Adrenal gland (tissue), 12 donors: ENCODE measurements around the gene DLEC1. TPM values are rescaled to one million over a fixed set of nuclear protein-coding genes. Genes with fewer than 3 reads are reported as not detected.

Experiments used
- DNase-seq, 7 donors: peaks; one replicate each; pipeline ENCODE4 v3.0.0-alpha.2; 2019 to 2020
- H3K27ac ChIP-seq, 5 donors: fragments of 200-600 bp; sonication (generic) in 4 of 5; 1 replicate in 3 of 5; 2 replicates in 2 of 5; pipeline versions ENCODE4 v1.5.1 to v1.8.0; 2016 to 2020; ENCODE audit warnings: mild to moderate bottlenecking in 1 of 5
- H3K27me3 ChIP-seq: fragments of 200-600 bp; 2 replicates; pipeline ENCODE4 v1.8.0; 2021
- H3K36me3 ChIP-seq, 2 donors: fragments of 200-600 bp; replicated peaks in 1 of 2; 1 replicate in 1 of 2; 2 replicates in 1 of 2; pipeline versions ENCODE4 v1.5.1 to v1.8.0; 2018 to 2022
- H3K4me1 ChIP-seq, 2 donors: fragments of 200-600 bp; replicated peaks in 1 of 2; 1 replicate in 1 of 2; 2 replicates in 1 of 2; pipeline versions ENCODE4 v1.5.1 to v1.8.0; 2018 to 2021
- H3K4me3 ChIP-seq, 4 donors: fragments of 200-600 bp; sonication (generic) in 3 of 4; one replicate each; pipeline ENCODE4 v1.5.1; 2016 to 2018
- H3K9me3 ChIP-seq, 3 donors: fragments of 200-600 bp; sonication (generic) in 1 of 3; replicated peaks in 1 of 3; 1 replicate in 2 of 3; 2 replicates in 1 of 3; pipeline versions ENCODE4 v1.5.1 to v1.8.0; 2016 to 2021
- CTCF ChIP-seq, 6 experiments: fragments of 450-650 bp in 4 of 6; fragments of 200-600 bp in 2 of 6; sonication (generic) in 1 of 6; IDR thresholded peaks; 1 replicate in 5 of 6; 2 replicates in 1 of 6; pipeline versions ENCODE4 v1.5.1 to v1.8.0; 2016 to 2021; ENCODE audit warnings: antibody characterized with exemption in 6 of 6, mild to moderate bottlenecking in 2 of 6, moderate library complexity in 1 of 6
- POLR2A ChIP-seq, 2 donors: fragments of 450-650 bp; IDR thresholded peaks; one replicate each; pipeline ENCODE4 v1.6.1; 2017; ENCODE audit warnings: antibody characterized with exemption in 2 of 2, mild to moderate bottlenecking in 2 of 2, moderate library complexity in 1 of 2
- WGBS, 4 donors: extraction: QIAGEN DNeasy Blood & Tissue Kit in 2 of 4; methylation state at CpG; one replicate each; pipeline versions ENCODE4 v1.1.5 to v1.1.7; 2013 to 2017; 5-methylcytosine and 5-hydroxymethylcytosine counted together
- intact Hi-C, 2 donors: fragments of 100-400 bp; cut with DNase I; formaldehyde crosslinking; loops; one replicate each; pipeline versions ENCODE4 v1.14.1 to v1.15.0; 2022 to 2023
- polyA plus RNA-seq, 3 donors: library from polyadenylated mRNA; stranded (reverse); fragments of 200-250 nt in 2 of 3; fragments of 350-450 nt in 1 of 3; fragmentation: Illumina TruSeq in 1 of 3; extraction: RNeasy Lipid Tissue Mini Kit (QIAGEN cat#74804) in 1 of 3; gene quantifications; one replicate each; pipeline ENCODE4 v1.2.3, GENCODE V29; 2013 to 2014
- total RNA-seq, 9 donors: library from RNA; depleted of rRNA in 4 of 9; stranded (reverse); fragments of >200 nt in 4 of 9; fragments of 120-200 nt in 1 of 9; fragmentation: NEBNext Ultra II Directional in 1 of 9; extraction: Animal tissue kit (Norgen Biotek cat#: 25700) in 1 of 9; gene quantifications; one replicate each; pipeline versions ENCODE4 v1.1.0 to v1.2.4, GENCODE V29; 2013 to 2023
- donor health status: healthy with polysubstance abuse.
- donor health status: Bipolar disorder and iron deficiency.
- donor health status: DM: yes; HTN: yes; CAD: no.
- donor health status: DM: no; HTN: no; CAD: no.
- donor health status: DM: no; HTN: no; CAD: no.
- donor health status: DM: yes; HTN: yes; CAD: no.

Gene DLEC1
- total and polyA plus RNA-seq, 12 donors: 0.18 to 2.0 (median 1.1) TPM

GRCh38 chr3:38116471-38117162, 77.6 kb downstream of the DLEC1 start:
- 82 to 100% (median 84%) methylated on average over 3 to 12 of the region's 12 CpGs for WGBS, 4 donors
- H3K27me3 ChIP-seq: no peaks in the 10 kb centered on the region
- TF ChIP-seq POLR2A (IDR thresholded peaks at IDR 0.05) (no peak), CTCF (IDR thresholded peaks at IDR 0.05) (no peak)
- no peaks in the 10 kb centered on the region for H3K9me3 ChIP-seq
- no peaks in the 10 kb centered on the region for H3K4me1 ChIP-seq
- peak in 2 of 7 donors; percentile 21 to 45 for DNase-seq
- no peak overlapping the region for H3K27ac ChIP-seq
- intact Hi-C loops: loop anchor here in 1 of 2 donors (10.0 kb wide), 2 partner anchors 112 to 358 kb away; no protein-coding TSS in a partner anchor
- peaks cover 0 to 18% of the 10 kb centered on the region in 2 donors for H3K36me3 ChIP-seq
- H3K4me3 ChIP-seq: no peak overlapping the region

GRCh38 chr3:38117163-38117716, 78.2 kb downstream of the DLEC1 start:
- WGBS, 4 donors: 40 to 73% (median 67%) methylated on average over 2 to 10 of the region's 10 CpGs
- no peak for TF ChIP-seq POLR2A (IDR thresholded peaks at IDR 0.05)
- peak in 3 of 6 experiments; percentile 27 to 46 (median 30) for TF ChIP-seq CTCF (IDR thresholded peaks at IDR 0.05)

GRCh38 chr3:38117748-38118420, 78.9 kb downstream of the DLEC1 start:
- H3K4me1 ChIP-seq: no peaks in the 10 kb centered on the region
- DNase-seq: peak; percentile 58 to 87 (median 78)
- TF ChIP-seq CTCF (IDR thresholded peaks at IDR 0.05) (peak; percentile 42 to 83 (median 78)), POLR2A (IDR thresholded peaks at IDR 0.05) (no peak)
- WGBS, 4 donors: 57 to 63% (median 59%) methylated on average over 2 to 11 of the region's 11 CpGs
- intact Hi-C loops: loop anchor here in 1 of 2 donors (10.0 kb wide), 2 partner anchors 113 to 357 kb away; no protein-coding TSS in a partner anchor
- peaks cover 0 to 30% of the 10 kb centered on the region in 2 donors for H3K36me3 ChIP-seq
- no peaks in the 10 kb centered on the region for H3K9me3 ChIP-seq
- no peaks in the 10 kb centered on the region for H3K27me3 ChIP-seq
- no peak overlapping the region for H3K27ac ChIP-seq
- no peak overlapping the region for H3K4me3 ChIP-seq

More at GRCh38 chr3:38117163-38117716, 78.2 kb downstream of the DLEC1 start:
- H3K9me3 ChIP-seq: no peaks in the 10 kb centered on the region
- H3K27ac ChIP-seq: no peak overlapping the region
- DNase-seq: peak; percentile 63 to 79 (median 76)
- H3K27me3 ChIP-seq: no peaks in the 10 kb centered on the region
- H3K36me3 ChIP-seq: peaks cover 0 to 24% of the 10 kb centered on the region in 2 donors
- intact Hi-C loops: loop anchor here in 1 of 2 donors (10.0 kb wide), 2 partner anchors 112 to 358 kb away; no protein-coding TSS in a partner anchor
- H3K4me3 ChIP-seq: no peak overlapping the region
- no peaks in the 10 kb centered on the region for H3K4me1 ChIP-seq
